Measurements from ENCODE around the gene PRDM12.

PRDM12 gene

DNA sequence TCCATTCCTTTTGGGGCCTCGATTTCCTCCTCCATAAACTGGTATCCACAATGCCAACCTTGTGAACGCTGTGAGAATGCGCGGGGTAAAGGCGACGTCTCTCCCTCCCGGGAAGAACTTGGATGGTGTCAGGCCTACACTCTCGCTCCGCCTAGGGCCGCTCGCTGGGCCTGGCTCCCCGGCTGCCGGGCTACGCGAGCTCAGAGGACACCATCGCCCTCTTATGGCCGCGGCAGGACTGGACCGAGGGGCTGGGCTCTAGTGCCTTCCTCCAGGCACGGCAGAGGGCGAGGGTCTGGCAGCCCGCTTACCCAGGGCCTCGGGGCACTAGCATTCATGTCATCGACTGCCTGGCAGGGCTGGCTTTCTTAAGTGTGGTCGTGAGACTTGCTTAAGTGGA lies 27.9 kb downstream of the PRDM12 start:
- TF ChIP-seq, protein P1, sequence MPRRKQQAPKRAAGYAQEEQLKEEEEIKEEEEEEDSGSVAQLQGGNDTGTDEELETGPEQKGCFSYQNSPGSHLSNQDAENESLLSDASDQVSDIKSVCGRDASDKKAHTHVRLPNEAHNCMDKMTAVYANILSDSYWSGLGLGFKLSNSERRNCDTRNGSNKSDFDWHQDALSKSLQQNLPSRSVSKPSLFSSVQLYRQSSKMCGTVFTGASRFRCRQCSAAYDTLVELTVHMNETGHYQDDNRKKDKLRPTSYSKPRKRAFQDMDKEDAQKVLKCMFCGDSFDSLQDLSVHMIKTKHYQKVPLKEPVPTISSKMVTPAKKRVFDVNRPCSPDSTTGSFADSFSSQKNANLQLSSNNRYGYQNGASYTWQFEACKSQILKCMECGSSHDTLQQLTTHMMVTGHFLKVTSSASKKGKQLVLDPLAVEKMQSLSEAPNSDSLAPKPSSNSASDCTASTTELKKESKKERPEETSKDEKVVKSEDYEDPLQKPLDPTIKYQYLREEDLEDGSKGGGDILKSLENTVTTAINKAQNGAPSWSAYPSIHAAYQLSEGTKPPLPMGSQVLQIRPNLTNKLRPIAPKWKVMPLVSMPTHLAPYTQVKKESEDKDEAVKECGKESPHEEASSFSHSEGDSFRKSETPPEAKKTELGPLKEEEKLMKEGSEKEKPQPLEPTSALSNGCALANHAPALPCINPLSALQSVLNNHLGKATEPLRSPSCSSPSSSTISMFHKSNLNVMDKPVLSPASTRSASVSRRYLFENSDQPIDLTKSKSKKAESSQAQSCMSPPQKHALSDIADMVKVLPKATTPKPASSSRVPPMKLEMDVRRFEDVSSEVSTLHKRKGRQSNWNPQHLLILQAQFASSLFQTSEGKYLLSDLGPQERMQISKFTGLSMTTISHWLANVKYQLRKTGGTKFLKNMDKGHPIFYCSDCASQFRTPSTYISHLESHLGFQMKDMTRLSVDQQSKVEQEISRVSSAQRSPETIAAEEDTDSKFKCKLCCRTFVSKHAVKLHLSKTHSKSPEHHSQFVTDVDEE (CRISPR knock-in tag; IDR thresholded peaks at IDR 0.05): no peak
- TF ChIP-seq ZNF70 (CRISPR knock-in tag; IDR thresholded peaks at IDR 0.05) (no peak), ESRRG (CRISPR knock-in tag; IDR thresholded peaks at IDR 0.05) (no peak), RARB (CRISPR knock-in tag; IDR thresholded peaks at IDR 0.05) (no peak), OSR1 (CRISPR knock-in tag; IDR thresholded peaks at IDR 0.05) (no peak), TCF4 (CRISPR knock-in tag; IDR thresholded peaks at IDR 0.05; ENCODE audit: borderline replicate concordance) (no peak), ZFP3 (CRISPR knock-in tag; IDR thresholded peaks at IDR 0.05) (no peak), ZNF8 (CRISPR knock-in tag; IDR thresholded peaks at IDR 0.05) (no peak), CSDC2 (CRISPR knock-in tag; IDR thresholded peaks at IDR 0.05) (no peak), PATZ1 (CRISPR knock-in tag; IDR thresholded peaks at IDR 0.05; ENCODE audit: borderline replicate concordance) (no peak)
- TF ChIP-seq, protein P2, sequence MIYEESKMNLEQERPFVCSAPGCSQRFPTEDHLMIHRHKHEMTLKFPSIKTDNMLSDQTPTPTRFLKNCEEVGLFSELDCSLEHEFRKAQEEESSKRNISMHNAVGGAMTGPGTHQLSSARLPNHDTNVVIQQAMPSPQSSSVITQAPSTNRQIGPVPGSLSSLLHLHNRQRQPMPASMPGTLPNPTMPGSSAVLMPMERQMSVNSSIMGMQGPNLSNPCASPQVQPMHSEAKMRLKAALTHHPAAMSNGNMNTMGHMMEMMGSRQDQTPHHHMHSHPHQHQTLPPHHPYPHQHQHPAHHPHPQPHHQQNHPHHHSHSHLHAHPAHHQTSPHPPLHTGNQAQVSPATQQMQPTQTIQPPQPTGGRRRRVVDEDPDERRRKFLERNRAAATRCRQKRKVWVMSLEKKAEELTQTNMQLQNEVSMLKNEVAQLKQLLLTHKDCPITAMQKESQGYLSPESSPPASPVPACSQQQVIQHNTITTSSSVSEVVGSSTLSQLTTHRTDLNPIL (CRISPR knock-in tag; IDR thresholded peaks at IDR 0.05; ENCODE audit: low read depth): no peak
- ATAC-seq: no peak

- no peak for ATAC-seq
- TF ChIP-seq ISL1 (CRISPR knock-in tag; IDR thresholded peaks at IDR 0.05): no peak
- no peak for TF ChIP-seq ZNF70 (CRISPR knock-in tag; IDR thresholded peaks at IDR 0.05)
- no peak for TF ChIP-seq ZC3H10 (CRISPR knock-in tag; IDR thresholded peaks at IDR 0.05)
- no peak for TF ChIP-seq OSR1 (CRISPR knock-in tag; IDR thresholded peaks at IDR 0.05)
- TF ChIP-seq TOX (CRISPR knock-in tag; IDR thresholded peaks at IDR 0.05; ENCODE audit: borderline replicate concordance): no peak
- TF ChIP-seq ZFP3 (CRISPR knock-in tag; IDR thresholded peaks at IDR 0.05): no peak
- TF ChIP-seq TCF4 (CRISPR knock-in tag; IDR thresholded peaks at IDR 0.05; ENCODE audit: borderline replicate concordance): no peak
- TF ChIP-seq, protein P1 (CRISPR knock-in tag; IDR thresholded peaks at IDR 0.05): no peak
- TF ChIP-seq, protein P2 (CRISPR knock-in tag; IDR thresholded peaks at IDR 0.05; ENCODE audit: low read depth): no peak
- TF ChIP-seq GLIS3 (CRISPR knock-in tag; IDR thresholded peaks at IDR 0.05): no peak
- no peak for TF ChIP-seq ZNF8 (CRISPR knock-in tag; IDR thresholded peaks at IDR 0.05)
- no peak for TF ChIP-seq SNAI2 (CRISPR knock-in tag; IDR thresholded peaks at IDR 0.05)
- TF ChIP-seq ZNF565 (CRISPR knock-in tag; conservative IDR thresholded peaks at IDR 0.05; ENCODE audit: low read depth): no peak
- no peak for TF ChIP-seq CSRNP3 (CRISPR knock-in tag; IDR thresholded peaks at IDR 0.05)
- no peak for TF ChIP-seq ESRRG (CRISPR knock-in tag; IDR thresholded peaks at IDR 0.05)
Measured at GRCh38 chr9:130693101-130693425, 28.7 kb downstream of the PRDM12 start.

Measured in SK-N-SH treated with all-trans-retinoic acid at 6 μM for 48 hours (cell line).